ENCODE data around the gene GLRA1.
"Not testable (repeated sequence)": the region's sequence is repeated elsewhere in the genome, so short reads cannot be mapped to it uniquely, and the experiment has no call there.

GLRA1 gene

GRCh38 chr5:151900891-151901290 is 23.8 kb downstream of the GLRA1 start:
- no peak for TF ChIP-seq CTCF (IDR thresholded peaks at IDR 0.05; ENCODE audit: low read length, missing control alignments)
- H3K4me3 ChIP-seq (replicated peaks; ENCODE audit: low read depth, low read length), result no peak overlapping the region
- DNase-seq (ENCODE audit: low read depth), result no peak

- H3K4me3 ChIP-seq (replicated peaks; ENCODE audit: low read depth, low read length), result no peak overlapping the region
- no peak for TF ChIP-seq CTCF (IDR thresholded peaks at IDR 0.05; ENCODE audit: low read length, missing control alignments)
- DNase-seq (ENCODE audit: low read depth), result no peak
Observed at GRCh38 chr5:151899399-151899798, 25.3 kb downstream of the GLRA1 start.

- TF ChIP-seq CTCF (IDR thresholded peaks at IDR 0.05; ENCODE audit: low read length, missing control alignments), result no peak
- DNase-seq (ENCODE audit: low read depth), result no peak
- H3K4me3 ChIP-seq (replicated peaks; ENCODE audit: low read depth, low read length), result no peak overlapping the region
Observed at GRCh38 chr5:151897896-151898295, 26.8 kb downstream of the GLRA1 start.

- H3K4me3 ChIP-seq (replicated peaks; ENCODE audit: low read depth, low read length), result no peak overlapping the region
- no peak for DNase-seq (ENCODE audit: low read depth)
- no peak for TF ChIP-seq CTCF (IDR thresholded peaks at IDR 0.05; ENCODE audit: low read length, missing control alignments)
Observed at GRCh38 chr5:151897020-151897552, 27.6 kb downstream of the GLRA1 start.

GRCh38 chr5:151896031-151896691 is 28.5 kb downstream of the GLRA1 start:
- DNase-seq (ENCODE audit: low read depth), result peak; percentile 46
- H3K4me3 ChIP-seq (replicated peaks; ENCODE audit: low read depth, low read length), result no peak overlapping the region

GRCh38 chr5:151895660-151896030 is 29.0 kb downstream of the GLRA1 start:
- no peak overlapping the region for H3K4me3 ChIP-seq (replicated peaks; ENCODE audit: low read depth, low read length)
- no peak for TF ChIP-seq CTCF (IDR thresholded peaks at IDR 0.05; ENCODE audit: low read length, missing control alignments)
- no peak for DNase-seq (ENCODE audit: low read depth)

More at GRCh38 chr5:151896031-151896691, 28.5 kb downstream of the GLRA1 start:
- TF ChIP-seq CTCF (IDR thresholded peaks at IDR 0.05; ENCODE audit: low read length, missing control alignments), result no peak

GRCh38 chr5:151893485-151893884 is 31.2 kb downstream of the GLRA1 start:
- DNase-seq (ENCODE audit: low read depth); H3K4me3 ChIP-seq (replicated peaks; ENCODE audit: low read depth, low read length): not testable (repeated sequence)

Measured in fibroblast of pulmonary artery (primary cell).